GM15510 (cell line): ENCODE measurements around the gene FAM107B.

Experiments
- POLR2A ChIP-seq: IDR thresholded peaks from 3 replicates; pipeline ENCODE4 v1.6.1; 2011; ENCODE audit warnings: borderline replicate concordance; ENCODE audit not compliant: insufficient read length; ENCODE audit errors: extremely low read depth

FAM107B gene

DNA sequence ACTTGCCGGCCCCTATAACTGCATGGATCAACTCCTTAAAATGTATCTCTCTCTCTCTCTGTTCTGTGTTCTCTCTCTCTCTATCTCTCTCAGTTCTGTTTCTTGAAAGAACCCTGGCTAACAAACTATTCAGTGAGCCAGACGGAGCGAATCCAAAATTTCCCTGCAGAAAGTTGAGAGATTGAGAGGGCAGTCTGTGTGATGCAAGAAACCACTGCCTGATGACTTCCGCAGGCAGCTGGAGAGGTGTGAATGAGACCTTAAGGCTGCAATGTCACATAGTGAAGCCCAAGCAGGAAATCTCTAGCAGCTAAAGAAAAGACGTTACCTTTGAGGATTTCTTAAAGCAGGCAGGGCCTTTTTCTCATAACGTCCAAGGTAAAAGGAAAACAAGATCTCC is 17.3 kb downstream of the FAM107B start:
- TF ChIP-seq POLR2A: no peak

DNA sequence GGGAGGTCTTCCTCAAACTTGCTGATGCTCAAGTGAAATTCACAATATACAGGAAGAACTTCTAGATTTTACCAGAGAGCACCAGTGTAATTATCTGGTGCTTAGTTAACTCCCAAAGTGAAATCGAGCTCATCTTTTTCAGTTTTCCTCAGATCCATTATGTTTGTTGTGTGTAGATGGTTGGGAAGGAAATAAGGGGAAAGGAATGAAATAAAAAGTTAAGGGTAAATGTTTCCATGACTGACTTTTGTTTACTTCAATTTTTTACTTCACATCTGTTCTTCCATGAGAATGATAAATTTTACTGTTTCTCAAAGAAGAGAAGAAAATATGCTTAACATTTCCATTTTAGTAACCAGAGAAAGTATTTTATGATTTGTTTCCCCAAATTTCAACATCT is 21.3 kb downstream of the FAM107B start:
- no peak for TF ChIP-seq POLR2A

DNA sequence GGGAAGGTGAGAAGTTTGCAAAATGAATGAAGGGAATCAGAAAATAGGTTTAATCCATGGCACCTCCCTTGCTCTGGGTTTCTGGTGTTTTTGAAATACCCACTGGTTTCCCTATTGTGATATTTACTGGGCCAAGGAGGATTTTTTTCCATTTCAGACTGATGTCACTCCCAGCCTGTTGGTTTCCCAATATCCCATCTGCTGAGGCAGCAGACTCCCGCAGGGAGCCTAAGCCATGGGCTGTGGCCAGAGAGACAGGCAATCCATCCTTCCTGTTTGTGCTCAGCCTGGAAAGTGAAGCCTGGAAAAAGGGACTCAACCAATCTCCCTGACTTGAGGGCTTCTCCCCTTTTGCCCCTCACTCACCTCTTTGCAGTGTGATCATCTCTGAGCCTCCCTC is 22.8 kb downstream of the FAM107B start:
- TF ChIP-seq POLR2A: no peak

DNA sequence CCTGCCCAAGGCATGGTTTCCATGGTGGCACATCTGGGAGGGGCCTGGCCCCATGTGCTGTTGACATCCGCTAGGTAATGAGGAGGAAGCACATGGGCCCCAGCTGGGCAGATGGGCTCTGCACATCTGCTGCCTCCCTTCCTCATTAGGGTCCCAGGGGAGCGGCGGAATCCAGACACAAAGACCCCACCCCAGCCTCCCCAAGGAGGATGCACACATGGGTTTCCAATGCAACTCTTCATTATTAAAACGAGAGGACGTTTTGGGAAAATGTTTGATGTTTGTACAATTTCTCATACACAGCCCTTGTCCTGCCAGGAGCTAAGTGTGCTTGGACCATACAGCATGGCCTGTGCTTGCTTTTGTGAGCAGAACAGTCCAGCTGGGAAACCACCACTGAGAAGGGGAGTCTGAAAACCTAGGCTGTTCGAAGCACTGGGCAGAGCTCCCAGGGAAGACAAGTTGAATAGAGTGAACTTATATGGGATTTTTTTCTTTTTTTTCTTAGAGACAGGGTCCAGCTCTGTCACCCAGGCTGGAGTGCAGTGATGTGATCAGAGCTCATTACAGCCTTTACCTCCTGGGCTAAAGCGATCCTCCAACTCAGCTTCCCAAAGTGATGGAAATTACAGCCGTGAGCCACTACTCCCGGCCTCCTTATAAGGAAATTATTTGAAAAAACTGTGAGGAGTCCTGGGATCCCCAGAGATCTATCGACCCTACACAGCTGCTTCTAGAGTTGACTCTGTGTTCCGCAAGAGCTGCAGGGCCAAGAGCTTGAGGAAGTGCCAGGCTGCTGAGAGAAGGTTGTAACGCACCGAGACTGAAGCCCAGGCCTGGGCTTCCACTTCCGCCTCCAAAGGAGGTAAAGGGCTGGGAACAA is 23.4 kb downstream of the FAM107B start:
- no peak for TF ChIP-seq POLR2A

DNA sequence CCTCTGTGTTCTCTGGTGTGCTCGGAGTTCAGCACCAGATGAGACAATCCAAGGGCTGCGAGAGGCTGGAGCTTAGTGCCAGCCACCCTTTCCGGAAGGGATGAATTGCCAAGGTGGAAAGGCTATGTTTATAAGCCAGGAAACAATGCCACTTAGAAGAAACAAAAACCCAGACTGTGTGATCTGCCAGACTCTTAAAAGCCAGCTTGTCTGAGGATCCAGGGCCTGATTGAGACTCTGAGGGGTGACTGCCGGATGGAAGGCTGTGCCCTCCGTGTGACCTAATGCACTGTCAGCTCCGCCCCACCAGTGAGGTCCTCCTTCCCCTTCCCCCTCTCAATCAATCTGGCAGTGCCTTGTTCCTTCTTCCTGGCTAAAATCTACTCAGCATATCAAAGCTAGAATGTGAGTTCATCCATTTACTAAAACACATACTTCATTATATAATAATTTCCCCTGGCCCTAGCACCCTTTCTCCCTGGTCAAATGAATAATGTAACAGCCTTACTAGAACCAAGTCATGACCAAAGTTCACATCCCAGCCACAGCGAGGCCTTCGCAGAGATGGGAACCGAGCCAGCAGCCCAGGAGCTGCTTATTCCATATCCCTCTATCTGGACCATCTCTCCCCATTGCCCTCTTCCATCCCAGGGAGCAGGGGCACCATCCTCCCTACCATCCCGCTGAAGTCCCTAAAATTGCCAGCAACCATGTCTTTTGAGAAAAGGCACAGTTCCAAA is 25.5 kb downstream of the FAM107B start:
- no peak for TF ChIP-seq POLR2A

DNA sequence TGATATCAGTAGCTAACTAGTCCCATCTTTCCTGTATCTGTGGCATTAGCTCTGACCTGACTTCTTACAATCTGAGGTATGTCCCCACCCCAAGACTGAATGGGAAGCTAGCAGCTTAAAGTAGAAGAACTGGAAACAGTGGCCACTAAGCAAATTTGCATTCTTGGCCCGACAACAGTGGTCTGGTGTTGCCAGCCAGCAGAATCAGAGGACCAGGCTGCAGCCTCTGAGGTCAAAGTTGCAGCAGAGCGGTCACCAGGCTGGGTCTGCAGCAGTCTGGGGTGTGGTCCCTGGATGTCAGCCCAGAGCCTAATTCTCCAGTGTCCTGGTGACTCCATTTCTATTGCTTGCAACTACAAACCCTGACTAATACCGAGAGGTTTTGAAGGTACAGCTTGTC is 26.3 kb downstream of the FAM107B start:
- TF ChIP-seq POLR2A: no peak

DNA sequence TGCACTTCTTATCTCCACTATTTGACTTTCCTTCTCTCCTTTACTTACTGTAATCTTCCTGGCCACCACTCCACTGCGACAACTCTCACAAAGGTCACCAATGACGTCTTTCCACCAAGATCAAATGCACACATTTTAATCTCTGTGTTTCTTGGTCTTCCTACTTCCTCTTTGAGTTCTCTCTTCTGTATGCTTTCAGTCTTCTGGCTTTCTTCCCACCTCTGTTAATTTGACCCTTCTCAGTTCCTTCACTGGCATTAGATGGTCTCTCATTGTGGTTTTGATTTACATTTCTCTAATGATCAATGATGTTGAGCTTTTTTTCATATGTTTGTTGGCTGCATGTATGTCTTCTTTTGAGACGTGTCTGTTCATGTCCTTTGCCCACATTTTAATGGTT is 31.9 kb downstream of the FAM107B start:
- no peak for TF ChIP-seq POLR2A

DNA sequence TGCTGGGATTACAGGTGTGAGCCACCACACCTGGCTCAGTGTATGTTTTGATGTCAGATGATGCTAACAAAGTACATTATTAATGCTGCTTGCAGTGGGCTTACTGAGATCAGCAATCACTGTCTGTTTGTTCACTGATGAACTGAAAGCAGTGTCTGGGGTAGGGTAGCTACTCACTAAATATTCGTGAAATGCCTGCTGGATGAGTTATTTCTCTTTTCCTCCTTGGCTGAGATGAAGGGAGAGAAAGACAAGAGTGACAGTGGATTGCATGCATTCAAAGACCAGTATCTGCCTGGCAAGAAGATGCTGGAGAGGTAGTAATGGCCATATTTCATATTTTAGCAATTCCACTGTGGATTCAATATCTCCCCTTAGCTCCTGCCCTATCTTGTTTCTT is 32.3 kb downstream of the FAM107B start:
- no peak for TF ChIP-seq POLR2A

DNA sequence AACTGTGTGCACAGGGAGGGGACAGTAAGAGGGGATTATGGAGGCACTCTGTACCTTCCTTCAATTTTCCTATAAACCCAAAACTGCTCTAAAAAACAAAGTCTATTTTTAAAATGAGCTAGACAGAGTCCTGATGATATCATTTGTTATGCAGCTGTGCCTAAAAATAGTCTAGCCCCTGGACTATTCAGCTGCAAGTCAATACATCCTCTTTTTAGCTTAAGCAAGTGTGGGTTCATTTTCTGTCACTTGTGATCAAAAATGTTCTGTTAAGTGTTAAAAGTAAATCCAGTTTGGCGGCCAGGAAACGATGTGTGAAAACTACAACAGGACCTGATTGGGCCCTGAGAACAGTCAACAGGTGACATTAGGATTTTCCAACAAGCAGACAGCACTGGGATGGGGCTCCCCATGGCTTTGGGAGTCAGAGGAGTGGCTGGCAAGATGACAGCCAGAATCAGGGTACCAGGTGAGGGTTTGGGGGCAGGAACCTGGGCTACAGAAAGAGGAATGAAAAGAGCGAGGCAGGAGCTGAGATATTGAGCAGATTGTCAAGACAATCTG is 33.9 kb downstream of the FAM107B start:
- no peak for TF ChIP-seq POLR2A

DNA sequence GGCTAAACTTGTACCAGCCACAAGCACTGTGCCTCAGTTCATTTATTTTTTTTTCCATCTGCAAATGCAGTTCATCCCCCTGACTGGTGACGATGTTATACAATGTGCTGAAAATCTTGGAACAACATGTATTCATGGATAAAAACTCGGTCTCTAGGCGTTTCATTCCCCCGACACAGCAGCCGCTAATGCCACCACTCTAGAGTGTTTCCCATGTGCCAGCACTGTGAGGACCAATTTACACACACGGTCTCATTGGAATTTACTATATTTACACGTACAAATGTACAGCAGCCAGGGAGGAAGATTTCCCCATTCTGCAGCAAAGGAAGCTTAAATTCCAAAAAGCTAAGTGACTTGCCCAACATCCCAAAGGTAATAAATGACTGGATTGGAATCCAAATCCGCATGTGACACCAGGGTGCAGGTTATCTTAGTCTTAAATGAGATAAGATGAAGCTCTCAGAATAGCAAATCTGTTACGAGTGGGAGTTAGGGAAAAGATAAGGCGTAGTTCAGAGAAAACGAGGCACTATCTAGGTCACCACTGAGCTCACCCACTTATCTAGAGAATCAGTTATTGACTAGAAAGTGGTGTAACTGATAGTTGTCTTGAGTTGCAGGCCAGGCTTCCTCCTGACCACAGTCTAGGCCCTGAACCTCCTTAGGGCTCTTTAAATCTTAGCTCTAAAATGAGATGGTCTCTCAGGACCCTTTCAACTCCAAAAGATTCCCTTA is 36.7 kb downstream of the FAM107B start:
- no peak for TF ChIP-seq POLR2A

DNA sequence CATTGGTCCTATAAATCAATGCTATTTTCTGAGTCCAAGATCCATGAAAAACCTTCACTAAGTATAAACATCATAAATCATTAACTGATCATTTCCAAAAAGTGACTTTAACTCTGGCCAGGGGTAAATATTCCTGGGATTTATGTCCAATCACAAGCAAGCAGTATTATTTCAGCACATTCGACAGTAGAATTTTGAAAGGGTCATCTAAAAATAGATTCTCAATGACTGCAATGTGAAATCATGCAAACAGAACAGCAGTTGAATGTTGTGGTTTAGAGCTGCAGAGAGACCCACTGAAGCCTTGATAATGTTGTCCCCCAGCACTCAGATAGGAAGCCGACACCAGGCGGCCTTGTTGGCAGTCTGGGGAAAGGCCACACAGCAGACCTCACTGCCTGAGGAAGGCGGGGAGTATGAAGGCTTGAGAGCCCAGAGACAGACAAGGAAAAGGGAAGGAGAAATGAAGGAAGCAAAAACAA is 38.1 kb downstream of the FAM107B start:
- no peak for TF ChIP-seq POLR2A

DNA sequence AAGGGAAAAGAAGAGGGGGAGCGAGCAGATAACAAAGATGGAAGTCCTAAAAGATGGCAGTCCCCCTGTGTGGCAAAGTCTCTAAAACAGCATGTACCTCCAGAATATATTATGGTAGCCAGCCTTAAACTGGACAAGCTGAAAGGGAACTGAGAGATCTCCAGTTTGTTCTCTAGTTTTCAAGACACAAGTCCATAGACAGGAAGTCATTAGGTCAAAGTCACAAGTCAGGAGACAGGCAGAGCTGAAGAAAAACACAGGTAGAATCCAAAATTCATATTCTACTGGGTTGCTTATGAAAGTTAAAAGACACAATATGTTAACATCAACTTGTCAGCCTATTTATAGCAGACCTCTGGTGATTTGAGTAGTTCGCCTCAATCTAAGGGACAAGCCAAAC is 38.7 kb downstream of the FAM107B start:
- TF ChIP-seq POLR2A: no peak

DNA sequence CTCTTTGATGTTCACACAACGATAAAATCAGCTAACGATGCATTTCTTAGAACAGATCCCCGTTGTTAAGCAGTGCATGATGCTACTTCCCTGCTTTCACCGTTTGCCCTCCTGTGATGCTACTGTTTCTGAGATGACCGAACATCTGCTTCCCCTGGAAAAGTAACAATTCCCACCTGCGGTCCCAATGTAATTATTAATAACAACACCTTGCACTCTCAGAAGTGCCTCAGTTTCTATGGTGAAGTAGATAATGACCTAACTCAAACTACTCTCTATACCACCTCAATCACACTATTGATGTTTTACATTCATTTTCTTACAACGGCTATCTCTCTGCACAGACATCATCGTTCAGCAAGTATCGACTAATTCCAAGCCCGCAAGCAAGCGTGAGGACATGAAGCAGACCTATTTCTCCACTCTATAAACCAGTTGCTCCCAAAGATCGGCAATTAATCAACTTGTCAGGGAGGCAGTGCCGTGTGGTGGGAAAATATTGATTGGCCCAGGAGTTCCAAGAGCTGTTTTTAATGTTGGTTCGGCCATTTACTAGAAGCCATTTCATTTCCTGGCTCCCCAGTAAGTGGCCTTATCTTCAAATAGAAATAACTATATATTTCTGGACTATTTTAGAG is 42.7 kb downstream of the FAM107B start:
- TF ChIP-seq POLR2A: no peak

DNA sequence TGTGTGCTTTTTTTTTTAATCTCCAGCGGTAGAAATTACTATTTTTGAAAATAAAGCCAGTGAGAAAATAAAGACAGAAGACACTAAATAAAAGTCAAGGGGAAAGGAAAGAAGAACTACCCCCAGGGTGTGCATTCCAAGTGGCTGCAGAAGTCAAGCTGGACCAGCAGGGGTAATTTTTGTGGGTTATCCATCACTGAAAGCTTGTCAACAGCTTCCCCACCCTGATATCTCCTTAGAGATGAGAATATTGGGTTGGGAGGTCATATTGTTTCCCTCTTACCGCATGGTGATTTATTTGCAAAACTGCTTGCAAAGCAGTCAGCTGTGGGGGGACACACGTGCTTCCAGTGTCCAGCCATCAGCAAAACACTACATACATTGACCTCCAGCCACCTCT is 46.4 kb downstream of the FAM107B start:
- no peak for TF ChIP-seq POLR2A
